Stimulated activated CD8-positive, alpha-beta memory T cell treated with anti-CD3 and anti-CD28 coated beads, Interleukin-12 subunit alpha, Interleukin-12 subunit beta, amount 100 ng/mL, for 4 hours (primary cell): ENCODE measurements around the gene STK38L.

Source experiments
- DNase-seq: peaks from one replicate; pipeline ENCODE4 v3.0.0-alpha.2; 2020; ENCODE audit warnings: low read depth

Gene STK38L

DNA sequence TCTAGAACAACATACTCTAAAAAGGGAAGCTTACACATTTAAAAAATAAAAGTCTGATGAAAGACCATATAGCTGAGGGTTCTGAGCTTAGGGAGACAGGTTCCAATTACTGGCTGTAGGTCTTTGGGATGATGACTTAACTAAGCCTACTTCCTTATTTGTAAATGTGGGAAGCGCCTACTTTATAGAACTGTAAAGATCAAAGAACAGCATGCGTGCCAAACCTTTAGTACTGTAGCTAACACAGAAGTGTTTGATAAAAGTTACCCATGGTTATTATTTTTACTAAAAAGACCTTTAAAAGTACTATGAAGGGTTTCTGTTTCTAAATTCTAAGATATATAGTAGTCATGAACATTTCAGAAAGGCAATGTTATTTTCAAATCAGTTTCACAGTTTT lies 35.7 kb downstream of the STK38L start:
- no peak for DNase-seq

DNA sequence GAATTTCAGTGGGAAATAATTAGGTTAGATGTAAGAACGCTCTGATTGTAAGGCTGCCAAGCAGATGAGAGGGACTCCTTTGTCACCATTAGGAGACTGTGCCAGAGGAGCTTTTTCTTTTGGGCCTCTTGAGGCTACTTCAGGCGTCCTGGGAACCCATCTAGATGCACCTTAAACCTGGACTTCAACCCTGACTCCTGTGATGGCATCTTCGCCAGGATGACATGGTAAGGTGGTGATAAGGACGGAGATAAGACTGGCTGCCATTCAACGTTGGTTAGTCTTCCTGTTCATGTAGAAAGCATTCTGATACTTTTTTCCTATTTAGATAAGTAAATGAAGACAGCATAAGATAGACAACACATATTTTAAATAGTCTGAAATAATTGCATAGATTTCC lies 36.3 kb downstream of the STK38L start:
- no peak for DNase-seq

DNA sequence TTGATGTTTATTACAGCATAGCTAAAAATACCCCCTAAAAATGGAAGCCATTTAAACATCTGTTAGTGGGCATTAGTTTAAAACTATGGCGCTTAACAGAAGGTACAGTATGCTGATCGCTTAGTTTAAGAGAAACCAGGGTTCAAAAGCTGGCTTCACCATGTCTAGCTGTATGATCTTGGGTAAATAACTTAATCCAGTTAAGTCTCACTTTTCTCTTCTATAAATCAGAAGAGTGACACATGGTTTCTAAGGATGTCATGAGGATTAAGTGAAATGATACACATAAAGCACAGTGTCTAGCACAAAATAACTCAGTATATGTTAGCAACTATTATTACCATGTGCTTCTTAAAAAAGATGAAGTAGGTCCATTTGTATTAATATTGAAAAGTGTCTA lies 38.7 kb downstream of the STK38L start:
- no peak for DNase-seq

GRCh38 chr12:27284021-27284420 lies 39.9 kb downstream of the STK38L start:
- DNase-seq, result no peak

DNA sequence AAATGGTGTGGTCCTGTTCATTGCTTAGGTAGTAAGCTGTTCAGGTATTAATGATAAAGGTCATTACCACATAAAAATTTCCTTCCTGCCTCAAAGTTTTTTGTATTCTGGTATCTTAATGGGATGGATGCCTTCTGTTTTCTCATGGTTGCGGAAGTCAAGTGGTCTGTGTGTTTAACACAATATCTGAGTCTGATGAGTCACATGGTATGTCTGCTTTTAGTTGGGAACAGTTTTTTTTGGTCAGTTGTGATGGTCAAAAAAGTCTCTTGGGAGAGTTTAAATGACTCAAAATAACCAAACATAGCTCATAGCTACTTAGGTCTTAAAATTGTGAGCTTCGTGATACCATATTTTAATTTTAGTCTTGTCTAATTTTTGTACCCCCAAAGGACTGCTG lies 40.7 kb downstream of the STK38L start:
- no peak for DNase-seq

GRCh38 chr12:27285403-27285802 lies 41.3 kb downstream of the STK38L start:
- DNase-seq, result no peak

DNA sequence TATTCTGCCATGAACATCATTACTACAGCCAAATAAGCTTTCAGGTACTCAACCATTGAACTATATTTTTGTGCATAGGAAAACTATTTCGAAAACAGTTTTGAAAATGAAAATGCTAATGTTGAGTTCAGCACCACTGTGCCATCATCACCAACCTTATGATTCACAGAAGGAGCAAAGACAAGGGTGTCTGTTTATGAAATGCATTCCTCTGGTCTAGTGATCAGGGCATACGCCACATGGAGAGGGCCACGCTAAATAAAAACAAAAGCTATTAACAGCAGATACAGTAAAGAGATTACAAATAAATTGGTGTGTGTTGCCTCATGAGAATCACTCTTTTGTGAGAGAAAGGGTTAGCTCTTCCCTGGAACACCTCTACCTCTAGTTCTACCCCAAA lies 45.3 kb downstream of the STK38L start:
- DNase-seq, result no peak

- DNase-seq, result no peak
Measured at GRCh38 chr12:27290501-27291168, 46.5 kb downstream of the STK38L start.

- no peak for DNase-seq
Measured at GRCh38 chr12:27291862-27292261, 47.8 kb downstream of the STK38L start.

DNA sequence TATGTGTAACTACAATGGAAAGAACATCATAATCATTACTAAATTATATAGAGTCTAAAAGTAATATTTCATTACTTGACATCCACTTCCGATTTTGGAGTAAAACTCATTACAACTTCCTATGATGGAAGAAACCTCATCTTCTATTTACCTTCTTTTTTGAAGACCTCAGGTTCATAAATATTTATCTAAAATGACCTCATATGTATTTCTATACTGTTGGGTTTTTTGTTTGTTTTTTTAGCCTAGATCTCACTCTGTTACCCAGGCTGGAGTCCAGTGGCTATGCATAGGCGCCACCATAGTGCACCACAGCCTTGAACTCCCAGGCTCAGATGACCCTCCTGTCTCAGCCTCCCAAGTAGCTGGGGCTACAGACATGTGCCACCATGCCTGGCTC lies 48.6 kb downstream of the STK38L start:
- DNase-seq, result no peak

DNA sequence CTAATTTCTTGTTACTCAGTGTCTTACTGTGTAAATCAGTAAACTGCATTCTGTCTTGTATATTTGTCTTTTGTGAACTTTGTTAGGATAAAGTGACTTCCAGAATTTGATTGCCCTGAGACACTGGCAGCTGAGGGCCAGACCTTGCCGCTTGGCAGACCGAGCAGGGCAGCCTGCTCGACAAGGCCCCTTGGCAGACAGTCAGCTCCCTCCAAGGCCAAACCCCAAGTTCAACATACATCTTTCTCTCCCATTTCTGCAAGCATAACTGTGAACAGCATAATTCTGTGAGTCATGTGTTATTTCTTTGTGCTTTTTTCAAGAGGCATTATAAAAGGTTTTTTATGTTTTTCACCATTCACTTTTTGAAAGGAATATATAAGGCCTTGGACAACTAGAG lies 49.4 kb downstream of the STK38L start:
- no peak for DNase-seq

DNA sequence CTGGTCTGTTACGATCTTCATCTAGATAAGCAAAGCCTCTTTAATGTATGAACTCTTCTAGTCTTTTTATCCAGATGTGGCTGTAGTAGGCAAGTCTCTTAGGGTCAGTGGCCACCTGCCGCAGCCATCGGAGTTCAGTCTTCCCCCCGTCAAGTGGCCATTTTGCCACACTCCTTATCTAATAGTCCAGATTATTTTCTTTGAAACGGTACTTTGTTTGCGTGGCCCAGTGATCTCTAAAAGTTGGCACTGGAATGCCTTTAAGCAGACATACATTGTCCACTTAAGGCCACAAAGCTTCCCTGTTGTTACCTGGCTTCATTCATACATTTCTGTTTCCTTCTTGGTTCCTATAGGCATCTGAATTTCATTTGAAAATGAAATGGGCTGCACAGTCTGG lies 52.6 kb downstream of the STK38L start:
- DNase-seq, result no peak

GRCh38 chr12:27297566-27297965 lies 53.5 kb downstream of the STK38L start:
- no peak for DNase-seq

GRCh38 chr12:27299102-27299501 lies 55.0 kb downstream of the STK38L start:
- DNase-seq, result no peak

- no peak for DNase-seq
Measured at GRCh38 chr12:27300226-27300625, 56.1 kb downstream of the STK38L start.

GRCh38 chr12:27303139-27304111 lies 59.3 kb downstream of the STK38L start:
- DNase-seq, result no peak

DNA sequence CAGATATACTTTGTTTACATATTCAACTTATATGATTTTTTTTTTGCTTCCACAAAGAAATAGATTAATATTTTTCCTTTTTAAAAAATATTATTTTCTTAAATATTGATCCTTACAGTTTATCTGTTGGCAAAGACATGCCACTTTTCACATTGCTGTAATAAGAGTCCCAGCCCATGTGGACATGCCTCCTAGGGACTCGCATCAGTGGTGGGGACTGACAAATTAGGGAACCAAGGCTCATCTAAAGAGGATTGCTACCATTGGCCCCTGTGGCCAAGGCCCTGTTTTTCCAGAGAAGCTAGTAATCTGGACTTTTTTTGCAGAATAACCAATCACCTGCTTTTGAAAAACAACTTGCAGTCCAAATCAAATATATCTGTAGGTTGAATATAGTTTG lies 60.8 kb downstream of the STK38L start:
- DNase-seq, result no peak

DNA sequence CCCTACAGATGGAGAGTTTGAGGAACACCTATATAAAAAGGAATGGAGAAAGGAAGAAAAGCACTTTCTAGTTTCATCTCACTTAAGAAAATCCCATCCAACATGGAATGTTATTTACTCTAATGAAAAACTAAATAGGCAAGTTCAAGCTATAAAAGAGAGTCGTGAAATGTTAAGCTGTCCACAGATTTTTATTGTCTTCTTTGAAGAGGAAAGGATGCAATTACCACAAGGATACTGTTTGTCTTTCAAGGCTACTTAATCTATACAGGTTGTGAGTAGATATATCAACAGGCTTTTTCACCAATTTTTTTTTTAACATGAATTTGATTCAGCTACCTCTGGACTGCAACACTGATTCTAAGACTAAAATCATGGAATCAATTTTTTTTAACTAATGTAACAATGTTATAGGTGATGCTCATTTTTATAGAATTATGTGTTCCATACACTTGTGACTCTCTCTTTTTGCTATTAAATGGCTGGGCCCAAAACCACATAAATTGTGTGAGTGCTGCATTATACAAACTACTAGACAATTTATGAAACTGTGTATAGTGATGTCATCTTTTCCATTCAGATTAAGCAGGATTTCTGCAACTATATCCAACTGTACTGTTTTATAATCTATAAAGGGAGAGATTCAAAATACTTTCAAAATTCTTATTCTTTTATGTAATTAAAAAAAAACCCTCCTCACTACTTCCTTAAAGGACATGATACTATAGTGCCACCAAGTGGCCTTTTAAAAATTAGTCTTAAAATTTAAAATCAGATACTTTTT lies 61.8 kb downstream of the STK38L start:
- no peak for DNase-seq

DNA sequence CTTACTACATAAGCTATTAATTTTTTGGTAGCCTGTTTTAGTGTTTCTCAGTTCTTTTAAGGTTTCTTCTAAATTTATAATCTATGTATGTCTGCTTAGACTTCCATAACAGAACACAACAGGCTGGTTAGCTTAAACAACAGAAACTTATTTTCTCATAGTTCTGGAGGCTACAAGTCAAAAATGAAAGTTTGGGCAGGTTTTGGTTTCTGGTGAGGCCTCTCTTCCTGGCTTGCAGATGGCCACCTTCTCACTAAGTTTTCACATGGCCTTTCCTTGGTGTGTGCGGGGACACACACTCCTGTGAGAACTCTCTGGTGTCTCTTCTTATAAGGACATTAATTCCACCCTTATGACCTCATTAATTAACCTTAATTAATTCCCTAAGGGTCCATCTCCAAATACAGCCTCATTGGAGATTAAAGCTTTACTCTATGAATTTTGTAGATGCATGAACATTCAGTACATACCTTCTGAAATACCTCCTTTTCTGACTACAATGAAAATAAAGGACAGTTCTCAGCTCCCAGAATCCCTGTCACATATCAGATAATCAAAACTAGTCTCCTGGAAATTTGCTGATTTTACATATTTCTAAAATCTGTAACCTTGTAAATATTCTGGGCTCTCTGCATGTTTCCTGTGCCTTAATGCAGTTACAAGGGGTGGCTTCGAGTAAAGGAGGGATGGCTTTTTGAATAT lies 65.4 kb downstream of the STK38L start:
- DNase-seq, result no peak

GRCh38 chr12:27309995-27310315 lies 65.9 kb downstream of the STK38L start:
- DNase-seq, result no peak

GRCh38 chr12:27316947-27317346 lies 72.9 kb downstream of the STK38L start:
- no peak for DNase-seq

GRCh38 chr12:27319409-27319808 lies 75.3 kb downstream of the STK38L start:
- no peak for DNase-seq
